Cerebellar nuclear complex (tissue), 1 donor: ENCODE data around the gene EFNA2.

Experiments
- DNase-seq, 2 experiments: peaks; one replicate each; lab custom pipeline; 2025; lab: John Stamatoyannopoulos, UW

The EFNA2 gene

GRCh38 chr19:1284293-1284978 is 1.2 kb upstream of the EFNA2 start:
- no peak for DNase-seq

DNA sequence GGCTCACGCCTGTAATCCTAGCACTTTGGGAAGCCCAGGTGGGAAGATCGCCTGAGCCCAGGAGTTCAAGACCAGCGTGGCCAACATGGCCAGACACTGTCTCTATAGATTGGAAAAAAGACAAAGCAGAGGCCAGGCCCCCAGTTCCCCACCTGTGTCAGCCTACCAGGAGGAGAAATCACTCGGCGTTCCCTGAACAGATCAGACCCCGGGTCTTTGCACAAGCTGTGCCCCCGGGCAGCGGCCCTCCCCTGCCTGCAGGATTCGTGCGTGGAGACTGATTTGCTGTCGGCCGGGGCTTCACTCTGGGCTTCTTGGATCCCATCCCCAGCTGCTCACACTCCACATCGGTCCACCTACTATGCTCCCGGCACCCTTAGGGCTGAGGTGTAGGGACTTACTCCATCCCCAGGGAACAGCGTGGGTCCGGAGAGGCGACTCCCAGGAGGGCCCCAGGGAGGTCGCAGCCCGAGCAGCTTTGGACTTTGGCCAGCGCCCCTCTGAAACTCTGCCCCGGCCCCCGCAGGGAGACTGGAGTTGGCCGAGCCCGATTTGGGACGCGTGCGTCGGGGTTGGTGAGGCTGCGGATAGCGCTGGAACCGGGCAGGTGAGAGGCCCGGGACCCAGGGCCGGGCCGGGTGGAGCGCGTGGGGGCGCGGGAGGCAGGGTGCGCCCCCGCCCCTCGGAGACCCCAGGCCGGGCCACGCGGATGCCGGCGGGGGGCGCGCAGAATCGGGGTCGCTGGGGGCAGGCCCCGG is 515 bp upstream of the EFNA2 start:
- DNase-seq: no peak

DNA sequence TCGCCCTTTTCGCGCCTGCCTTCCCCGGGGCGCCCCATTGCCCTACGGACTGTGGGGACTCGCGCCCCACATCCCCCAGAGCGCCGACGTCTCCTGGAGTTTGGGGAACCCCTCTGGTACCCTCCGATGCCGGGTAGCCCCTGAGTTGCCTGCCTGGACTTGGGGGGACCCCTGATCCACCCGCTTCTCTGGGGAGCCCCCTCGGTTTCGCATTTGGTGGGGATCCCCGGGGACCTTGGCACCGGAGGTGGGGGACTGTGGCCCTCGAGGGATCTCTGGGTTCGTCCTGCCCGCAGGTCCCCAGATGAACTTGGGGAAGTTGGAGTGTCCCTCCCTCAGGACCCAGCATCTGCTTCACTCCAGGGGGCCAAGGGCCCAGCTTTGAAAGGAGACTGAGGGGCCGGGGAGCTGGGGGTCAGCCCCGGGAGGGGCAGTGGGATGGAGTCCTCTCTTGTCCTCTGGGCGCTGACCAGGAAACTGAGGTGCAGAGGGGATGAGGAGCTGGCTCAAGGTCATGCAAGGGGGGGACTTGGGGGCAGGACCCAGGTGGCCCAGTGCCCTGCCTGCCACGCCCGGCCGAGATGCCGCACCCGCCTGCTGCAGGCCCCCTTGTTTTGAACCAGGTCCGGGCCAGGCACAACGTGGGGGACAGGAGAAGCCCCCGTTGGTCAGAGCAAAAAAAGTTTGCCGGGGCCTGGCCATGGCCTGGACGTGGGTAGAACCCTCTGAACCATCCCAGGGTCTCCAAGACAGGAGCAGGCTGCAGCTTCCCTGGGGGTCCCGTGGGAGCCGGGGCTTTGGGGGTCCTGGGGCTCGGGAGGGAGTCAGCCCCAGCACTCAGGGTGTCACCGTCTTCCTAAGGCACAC is 1.0 kb downstream of the EFNA2 start:
- no peak for DNase-seq

- DNase-seq: no peak
Measured at GRCh38 chr19:1287354-1288225, 1.9 kb downstream of the EFNA2 start.

GRCh38 chr19:1288226-1288612 is 2.5 kb downstream of the EFNA2 start:
- DNase-seq: no peak

GRCh38 chr19:1288833-1289685 is 3.4 kb downstream of the EFNA2 start:
- DNase-seq: no peak

GRCh38 chr19:1289686-1290025 is 4.0 kb downstream of the EFNA2 start:
- DNase-seq: no peak

DNA sequence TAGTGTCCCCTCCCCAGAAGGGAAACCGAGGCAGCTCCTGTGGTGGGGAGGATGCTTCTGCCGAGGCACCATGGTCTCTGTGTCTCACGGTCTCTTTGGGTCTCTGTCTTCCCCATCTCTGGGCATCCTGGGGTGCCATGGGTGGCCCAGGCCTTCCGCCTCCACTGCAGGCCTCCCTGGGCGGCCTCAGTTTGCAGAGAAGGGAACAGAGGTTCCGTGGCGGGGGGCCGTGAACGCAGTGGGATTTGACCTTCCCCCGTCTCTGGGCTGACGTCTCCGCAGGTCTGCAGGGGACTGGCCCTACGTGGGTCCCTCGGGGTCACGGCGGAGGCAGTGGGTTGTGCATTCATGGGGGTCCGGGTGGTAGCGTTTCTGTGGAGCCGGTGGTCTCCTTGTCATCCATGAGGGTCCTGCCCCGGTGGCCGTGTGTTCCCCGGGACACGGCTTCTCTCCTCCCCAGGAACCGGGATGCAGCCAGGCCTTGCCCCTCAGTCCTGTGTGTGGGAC is 4.6 kb downstream of the EFNA2 start:
- no peak for DNase-seq

GRCh38 chr19:1290703-1291651 is 5.3 kb downstream of the EFNA2 start:
- DNase-seq: no peak

- DNase-seq: no peak
Measured at GRCh38 chr19:1291761-1292418, 6.2 kb downstream of the EFNA2 start.

- DNase-seq: no peak
Measured at GRCh38 chr19:1292419-1293151, 6.9 kb downstream of the EFNA2 start.

GRCh38 chr19:1293782-1294604 is 8.3 kb downstream of the EFNA2 start:
- no peak for DNase-seq

GRCh38 chr19:1294688-1295087 is 9.0 kb downstream of the EFNA2 start:
- DNase-seq: no peak

DNA sequence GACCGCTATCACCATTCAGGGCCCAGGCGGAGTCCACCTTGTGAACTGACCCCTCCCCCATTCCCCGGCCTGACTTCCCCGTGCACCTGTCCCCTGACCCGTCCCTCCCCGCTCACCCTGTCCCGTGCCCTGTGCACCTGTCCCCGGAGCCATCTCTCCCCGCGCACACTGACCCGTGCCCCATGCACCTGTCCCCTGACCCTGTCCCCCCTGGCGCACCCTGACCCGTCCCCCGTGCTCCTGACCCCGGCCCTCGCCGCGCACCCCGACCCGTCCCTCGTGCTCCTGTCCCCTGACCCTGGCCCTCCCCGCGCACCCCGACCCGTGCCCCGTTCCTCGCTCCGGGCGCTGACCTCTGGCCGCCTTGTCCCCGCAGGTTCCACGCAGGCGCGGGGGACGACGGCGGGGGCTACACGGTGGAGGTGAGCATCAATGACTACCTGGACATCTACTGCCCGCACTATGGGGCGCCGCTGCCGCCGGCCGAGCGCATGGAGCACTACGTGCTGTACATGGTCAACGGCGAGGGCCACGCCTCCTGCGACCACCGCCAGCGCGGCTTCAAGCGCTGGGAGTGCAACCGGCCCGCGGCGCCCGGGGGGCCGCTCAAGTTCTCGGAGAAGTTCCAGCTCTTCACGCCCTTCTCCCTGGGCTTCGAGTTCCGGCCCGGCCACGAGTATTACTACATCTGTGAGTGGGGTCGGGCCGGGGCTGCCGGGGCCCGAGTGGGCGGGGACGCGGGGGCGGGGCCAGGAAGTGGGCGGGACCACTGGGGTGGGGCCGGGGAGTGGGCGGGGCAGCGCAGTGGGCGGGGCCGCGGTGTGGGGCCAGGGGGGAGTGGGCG is 9.7 kb downstream of the EFNA2 start:
- DNase-seq: no peak

DNA sequence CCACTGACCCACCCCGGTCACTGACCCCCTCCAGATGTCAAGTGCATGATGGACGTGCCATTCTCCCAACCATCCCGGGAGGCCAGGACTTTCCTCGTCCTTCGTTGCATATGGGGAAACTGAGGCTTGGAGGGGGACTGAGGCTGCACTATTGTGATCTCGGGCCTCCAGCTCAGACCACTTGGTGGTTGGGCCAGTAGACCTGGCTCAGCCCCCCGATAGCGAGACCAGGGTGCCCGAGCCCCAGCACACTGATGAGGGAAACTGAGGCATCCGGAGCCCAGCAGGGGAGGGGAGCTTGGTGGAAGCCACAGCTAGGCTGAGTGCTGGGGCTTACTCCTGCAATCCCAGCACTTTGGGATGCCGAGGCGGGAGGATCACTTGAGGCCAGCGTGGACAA is 10.4 kb downstream of the EFNA2 start:
- no peak for DNase-seq

GRCh38 chr19:1296575-1297271 is 11.1 kb downstream of the EFNA2 start:
- no peak for DNase-seq
